ENCODE results near the gene COG7.
"Not testable (repeated sequence)": the region's sequence is repeated elsewhere in the genome, so short reads cannot be mapped to it uniquely, and the experiment has no call there.

Gene COG7

DNA sequence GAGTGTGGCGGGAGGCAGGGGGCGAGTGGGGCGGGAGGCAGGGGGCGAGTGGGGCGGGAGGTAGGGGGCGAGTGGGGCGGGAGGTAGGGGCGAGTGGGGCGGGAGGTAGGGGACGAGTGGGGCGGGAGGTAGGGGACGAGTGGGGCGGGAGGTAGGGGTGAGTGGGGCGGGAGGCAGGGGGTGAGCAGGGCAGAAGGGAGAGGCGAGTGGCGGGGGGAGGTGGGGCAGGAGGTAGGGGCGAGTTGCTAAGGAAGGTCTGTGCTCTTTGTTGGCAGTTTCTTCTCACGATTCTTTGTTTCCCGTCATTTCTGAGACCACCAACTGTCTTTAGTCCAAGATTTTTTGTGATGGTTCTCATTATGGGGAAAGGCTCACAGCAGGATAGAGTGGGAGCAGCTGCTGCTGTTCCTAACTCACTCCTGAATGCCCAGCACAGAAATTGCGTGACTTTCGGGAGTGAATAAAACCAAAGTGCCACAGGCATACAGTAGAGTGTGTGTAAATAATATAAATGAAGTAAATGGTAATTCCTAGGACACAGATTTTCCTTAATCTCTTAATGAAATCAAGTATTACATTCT, 44.7 kb downstream of the COG7 start:
- DNase-seq, result no peak

DNA sequence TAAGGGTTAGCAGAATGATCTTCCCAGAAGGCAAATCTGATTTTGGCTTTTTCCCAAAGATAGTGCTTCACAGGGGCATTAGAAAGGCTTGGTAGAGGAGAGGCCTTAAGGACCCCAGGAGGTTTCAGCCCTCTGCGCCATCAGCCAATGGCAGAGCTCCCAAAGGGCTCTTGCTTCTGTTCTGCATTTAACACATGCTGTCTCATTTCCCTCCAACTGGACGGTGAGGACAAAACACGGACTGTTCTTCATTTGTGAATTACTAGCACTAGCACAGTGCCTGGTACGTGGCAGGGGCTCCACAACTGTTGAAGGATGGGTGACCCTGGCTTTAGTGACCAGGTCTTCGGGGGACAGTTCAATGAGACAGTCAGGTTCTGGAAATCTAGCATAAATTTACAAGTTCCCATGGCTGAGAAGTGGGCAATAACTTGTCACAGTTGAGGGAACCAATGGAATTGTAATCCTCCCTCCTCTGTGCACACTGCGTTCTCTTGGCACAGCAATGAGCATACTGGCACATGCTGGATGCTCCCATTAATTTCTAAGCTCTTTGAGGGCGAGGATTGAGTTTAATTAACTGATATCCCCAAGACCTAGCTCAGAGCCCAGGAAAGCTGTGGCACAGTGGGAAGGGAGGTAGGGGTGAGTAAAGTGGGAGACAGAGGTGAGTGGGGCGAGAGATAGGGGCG, 45.4 kb downstream of the COG7 start:
- no peak for DNase-seq

DNA sequence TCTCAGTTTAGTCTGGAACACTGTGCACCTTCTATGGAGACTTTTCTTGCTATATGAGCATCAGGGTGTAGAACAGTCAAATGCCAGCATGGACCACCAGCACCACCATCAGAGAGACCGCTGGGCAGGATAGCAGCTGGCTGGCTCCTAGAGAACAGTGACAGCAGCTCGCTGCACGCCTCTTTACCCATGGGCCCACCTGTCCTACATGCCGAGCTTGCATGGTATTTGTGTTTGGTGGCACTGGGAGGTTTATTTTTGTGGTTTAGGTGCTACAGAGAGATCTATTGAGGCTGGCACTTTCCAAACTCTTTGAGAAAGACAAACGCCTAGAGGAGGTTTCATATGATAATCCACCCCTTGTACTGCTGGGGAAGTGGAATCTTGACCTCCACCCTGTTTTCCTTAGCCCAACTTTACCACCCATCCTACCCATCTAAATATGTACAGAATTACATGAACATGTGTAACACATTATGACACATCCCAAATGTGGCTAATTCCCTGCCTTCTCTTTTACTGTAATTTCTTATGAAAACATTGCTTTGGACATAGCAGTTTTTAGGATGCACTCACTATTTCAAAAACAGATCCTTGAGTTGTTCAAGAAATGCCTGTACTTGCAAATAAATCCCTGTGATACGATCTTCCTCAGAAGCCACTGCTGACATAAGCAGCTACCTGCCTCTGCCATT, 46.3 kb downstream of the COG7 start:
- no peak for DNase-seq

DNA sequence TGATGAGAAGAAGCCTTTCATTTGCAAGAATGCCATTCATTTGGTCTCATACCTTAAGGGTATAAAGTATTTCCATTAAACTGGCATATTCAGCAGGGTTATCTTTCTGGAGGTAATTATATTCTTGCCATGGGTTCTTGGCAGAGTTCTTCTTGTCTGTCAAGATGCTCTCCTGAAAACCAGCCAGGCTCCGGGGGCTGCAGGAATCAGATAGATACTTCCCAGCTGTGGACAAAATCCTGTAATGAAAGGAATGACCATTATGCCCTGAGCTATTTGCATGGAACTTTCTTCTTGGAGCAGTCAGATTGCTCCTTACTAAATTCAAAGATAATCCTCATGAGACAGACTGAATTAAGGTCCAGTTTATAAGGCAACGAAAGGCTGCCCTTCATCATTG, 47.0 kb downstream of the COG7 start:
- DNase-seq, result no peak

DNA sequence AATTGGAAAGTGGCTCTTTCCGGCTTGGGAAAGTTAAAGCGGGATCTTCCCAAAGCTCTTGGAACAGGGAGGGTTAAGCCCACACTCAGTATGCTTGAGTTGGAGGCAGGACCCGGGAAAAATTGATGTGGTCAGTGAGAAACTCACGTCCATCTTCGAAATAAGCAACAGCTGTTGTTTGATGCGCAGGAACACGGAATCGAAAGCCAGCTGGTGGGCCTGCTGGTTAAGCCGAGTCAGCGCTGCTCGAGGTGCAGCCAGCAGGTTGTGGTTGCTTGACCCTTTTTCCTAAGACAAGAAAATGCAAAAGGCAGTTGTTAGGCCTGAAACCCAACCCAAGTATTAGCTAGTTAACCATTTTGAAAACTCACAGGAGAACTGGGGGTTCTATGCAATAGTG, 49.4 kb downstream of the COG7 start:
- no peak for DNase-seq

DNA sequence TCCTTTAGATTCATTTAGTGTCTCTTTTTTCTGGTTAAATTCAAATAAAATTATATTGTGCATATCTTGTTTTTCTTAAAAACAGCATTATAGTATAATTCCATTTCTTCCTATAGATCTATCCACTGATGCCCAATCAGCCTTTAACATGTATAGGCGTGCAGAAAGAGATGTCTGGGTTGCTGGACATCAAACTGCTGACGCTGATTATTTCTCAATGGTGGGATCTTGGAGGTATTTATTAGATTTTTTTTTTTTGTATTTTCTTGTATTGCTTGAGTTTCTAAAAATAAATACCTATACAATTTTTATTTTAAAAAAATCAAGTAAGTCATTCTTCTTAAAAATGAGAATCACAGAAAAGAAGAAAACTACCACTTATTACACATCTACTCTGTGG, 50.9 kb downstream of the COG7 start:
- DNase-seq, result no peak

DNA sequence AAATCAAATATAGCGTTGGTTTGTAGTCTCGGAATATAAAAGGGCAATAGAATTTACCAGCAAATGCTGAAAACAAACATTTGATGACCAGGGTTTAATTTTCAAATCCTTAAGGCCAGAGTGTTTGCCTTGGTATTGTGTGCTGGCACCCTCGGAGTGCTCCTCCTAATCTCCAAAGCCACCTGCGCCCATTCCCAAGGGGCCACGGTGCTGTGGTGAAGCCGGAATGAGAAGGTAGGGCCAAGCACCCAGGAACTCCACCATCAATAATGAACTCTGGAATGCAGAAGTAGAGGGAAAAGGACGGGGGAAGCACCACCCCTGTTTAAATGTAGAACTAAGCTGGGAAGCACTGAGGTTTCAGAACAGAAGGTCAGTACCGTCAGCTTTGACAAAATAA, 51.9 kb downstream of the COG7 start:
- DNase-seq, result no peak

DNA sequence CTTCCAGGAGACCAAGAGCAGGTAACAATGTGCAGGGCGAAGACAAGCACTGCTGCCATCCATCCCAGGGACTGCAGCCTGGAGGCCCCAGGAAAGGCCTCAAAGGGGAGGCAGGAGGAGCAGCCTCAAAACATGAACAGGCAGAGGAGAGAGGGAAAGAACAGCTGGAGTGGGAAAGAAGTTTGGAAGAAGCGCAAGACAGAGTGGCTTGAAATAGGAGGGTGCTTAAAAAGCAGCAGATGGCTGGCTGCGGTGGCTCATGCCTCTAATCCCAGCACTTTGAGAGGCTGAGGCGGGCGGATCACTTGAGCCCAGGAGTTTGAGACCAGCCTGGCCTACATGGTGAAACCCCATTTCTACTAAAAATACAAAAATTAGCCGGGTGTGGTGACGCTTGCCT, 52.5 kb downstream of the COG7 start:
- DNase-seq, result not testable (repeated sequence)

DNA sequence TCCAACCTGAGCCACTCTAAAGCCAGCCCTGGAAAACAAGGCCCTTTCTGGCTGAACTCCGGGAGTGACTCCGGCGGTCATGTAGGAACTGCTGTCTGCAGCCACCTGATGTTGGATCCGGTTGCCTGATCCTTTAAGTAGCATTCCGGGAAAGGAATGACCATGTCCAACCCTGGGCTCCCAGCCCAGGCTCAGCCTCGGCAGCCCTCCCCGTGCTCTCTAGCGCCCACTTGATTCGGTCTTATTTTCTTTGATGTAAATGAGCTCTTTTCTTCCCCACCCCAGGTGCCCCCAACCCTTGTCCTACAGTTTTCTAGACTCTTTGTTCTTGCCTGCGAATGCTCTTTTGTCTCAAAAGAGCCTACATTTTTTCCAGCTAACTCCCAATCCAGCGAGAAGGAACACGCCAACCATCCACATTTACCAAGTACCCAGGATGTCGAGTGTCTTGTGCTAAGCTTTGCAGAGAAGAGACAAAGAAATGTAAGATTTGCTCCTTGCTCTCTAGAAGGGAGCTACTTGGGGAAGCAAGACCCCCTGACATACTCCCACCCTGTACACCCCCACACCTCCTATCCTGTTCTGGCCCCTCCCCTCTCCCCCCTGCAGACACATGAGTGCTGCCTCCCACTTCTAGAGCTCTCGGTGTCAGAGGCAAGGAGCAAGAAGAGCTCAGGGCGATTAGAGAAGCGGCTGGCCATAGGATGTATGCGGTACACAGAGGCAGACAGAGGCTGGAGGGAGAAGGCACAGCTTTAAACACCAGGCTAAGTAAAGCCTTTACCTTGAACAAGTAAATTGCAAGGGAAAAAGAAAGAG, 53.8 kb downstream of the COG7 start:
- no peak for DNase-seq

DNA sequence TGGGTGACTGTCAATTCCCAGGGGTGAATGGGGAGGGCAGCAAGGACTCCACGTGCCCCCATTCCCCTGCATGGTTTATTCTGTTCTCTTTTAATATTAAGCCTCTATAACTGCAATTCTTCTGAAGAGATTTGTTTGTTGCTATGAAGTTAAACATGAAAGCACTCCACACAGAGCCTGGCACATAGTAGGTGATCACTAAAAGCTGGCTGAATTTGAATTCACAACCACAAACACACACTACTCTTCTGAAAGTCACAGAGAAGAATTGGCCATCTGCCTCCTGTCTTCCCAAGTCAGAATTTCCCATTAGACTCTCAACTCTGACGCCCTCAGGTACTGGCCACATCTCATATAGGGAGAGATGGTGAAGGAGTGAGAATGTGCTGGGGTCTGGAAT, 55.5 kb downstream of the COG7 start:
- no peak for DNase-seq

DNA sequence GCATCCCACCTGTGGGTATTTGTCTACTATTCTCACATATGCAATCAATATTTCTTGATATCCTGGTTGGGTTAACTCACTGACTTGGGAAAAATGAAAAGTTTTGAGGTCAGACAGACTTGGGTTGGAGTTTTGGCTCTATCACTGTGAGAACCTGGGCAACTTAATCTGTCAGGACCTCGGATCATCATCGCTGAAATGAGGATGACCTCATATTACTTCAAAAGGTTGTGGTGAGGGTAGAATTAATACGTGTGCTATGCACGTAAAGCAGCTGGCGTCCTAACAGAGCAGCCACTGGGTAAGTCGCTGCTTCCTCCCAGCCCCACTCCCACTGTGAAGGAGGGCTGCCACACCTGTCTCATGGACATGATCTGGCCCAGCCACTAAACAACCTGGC, 57.3 kb downstream of the COG7 start:
- no peak for DNase-seq

DNA sequence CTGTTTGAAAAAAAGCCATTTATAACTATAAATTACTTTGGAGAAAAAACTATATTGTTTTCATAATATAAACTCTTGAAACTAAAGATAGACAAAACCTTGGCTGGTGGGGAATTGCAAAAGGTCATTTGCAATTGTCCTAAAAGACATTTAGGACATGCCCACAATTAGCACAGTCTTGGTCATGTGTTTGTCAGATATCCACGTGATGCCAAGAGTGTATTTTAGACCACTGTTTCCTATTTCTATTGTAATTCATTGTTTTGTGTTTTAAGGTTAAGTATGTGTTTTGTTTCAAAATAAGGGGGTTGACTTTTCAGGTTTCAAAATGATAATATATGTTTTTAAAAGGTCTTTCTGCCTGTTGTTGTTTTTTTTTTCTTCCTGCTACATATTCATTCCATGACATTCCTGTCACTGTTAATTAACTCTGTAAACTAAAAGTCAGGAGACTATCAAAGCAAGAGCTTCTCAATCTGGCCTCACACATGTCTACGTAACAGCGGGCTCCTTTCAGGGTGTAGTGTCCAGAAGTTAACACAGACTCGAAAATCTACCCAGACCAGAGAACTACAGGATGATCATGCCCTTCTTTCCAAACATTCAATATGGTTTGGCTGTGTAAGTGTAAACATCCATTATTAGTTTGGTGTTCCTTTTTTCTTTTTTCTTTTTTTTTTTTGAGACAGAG, 58.7 kb downstream of the COG7 start:
- no peak for DNase-seq

DNA sequence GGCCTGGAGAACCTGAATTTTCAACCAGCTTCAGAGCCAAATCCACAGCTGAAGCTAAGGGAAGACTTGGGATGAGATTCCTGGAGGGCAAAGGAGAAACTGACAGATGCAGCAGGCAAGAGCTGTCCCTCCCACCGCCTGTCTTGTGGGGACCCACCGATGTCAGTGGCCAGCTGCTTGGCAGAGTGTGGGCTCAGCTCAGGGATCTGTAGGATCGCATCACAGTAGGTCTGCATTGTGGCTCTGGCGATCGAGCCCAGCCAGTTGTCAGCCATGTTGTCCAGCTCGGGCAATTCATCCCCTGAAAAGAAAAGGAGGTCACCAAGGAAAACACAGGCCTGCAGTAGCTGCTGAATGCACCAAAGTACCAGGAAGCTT, 60.8 kb downstream of the COG7 start:
- DNase-seq, result no peak

DNA sequence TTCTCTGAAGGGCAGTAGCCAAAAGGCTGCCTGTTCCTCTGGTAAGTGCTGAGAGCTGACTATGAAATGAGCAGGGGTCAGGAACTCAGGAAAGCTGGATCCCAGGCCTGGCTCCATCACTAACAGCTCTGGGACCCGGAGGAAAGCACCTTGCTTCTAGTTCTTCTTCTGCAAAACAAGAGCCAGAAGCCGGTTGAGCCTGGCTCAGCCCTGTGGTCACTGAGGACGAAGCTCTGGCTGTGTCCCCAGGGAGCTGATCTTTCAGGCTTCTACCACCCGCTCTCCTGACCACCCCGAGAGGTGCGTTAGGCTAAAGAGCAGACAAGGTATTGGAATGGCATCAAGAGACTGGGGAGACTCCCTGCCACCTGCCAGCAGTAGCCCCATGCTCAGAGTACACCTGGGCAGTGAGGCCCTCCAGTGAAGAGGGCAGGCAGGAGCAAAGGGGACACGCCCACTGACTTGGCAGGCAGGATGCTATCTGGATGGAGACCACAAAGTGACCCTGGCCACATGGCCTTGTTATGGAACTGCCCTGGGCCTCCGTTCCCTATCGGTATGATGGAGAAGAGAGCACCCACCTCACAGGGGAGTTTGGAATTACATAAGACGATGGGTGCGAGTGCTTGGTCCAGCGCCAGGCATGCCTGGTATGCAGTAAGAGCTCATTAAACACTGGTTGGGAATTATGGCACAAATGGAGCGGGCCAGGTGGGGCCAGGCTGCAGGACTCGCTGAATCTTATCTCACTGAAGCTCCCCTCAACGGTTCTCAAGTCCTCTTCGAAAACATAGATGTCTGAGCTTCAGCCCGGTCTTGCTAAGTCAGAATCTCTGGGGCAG, 61.4 kb downstream of the COG7 start:
- no peak for DNase-seq

DNA sequence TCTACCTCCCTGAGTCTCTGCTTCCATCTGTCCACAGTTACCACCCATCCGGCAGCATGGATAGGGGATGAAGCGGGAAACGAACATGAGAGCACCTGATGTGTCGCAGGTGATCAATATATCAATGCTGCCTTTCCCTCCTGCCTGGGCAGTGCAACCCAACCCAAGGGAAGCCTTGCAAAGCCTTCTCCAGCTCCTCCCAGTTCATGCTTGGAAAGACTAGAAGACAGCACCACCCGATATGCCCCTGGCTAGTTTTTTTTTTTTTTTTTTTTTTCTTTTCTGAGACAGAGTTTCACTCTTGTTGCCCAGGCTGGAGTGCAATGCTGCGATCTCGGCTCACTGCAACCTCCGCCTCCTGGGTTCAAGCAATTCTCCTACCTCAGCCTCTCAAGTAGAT, 63.1 kb downstream of the COG7 start:
- not testable (repeated sequence) for DNase-seq

DNA sequence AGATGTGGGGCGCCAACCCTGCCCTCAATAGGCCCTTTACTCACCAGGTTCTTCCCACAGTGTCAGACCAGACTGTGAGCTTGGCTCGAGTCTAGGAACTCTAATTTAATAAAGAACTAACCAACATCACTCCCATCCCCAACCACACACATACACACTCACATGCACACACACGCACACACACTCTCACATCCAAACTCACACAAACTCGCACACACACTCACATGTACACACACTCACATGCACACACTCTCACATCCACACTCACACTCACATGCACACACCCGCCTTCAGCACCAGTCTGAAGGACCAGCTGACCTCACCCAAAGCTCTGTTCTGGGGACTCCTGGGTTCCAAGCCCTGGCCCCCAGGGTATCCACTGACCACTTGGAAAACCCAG, 63.8 kb downstream of the COG7 start:
- no peak for DNase-seq

DNA sequence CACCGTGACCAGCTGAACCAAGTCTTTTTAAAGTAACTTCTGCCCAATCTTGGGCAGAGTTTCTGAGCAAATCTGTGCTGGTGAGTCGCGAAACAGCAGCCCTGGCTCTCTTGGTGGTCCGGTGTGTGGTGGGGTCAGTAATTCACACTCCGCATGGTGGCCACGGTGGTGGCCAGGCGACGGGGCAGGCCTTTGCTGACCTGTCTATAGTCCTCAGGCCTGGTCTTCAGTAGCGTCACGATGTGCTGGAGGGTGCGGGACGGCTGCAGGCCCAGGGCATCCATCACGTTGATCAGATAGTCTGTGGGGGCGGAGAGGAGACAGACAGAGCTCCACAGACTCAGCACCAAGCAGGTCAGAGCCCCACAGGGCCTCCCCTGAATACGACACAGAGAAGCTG, 64.2 kb downstream of the COG7 start:
- DNase-seq, result no peak

DNA sequence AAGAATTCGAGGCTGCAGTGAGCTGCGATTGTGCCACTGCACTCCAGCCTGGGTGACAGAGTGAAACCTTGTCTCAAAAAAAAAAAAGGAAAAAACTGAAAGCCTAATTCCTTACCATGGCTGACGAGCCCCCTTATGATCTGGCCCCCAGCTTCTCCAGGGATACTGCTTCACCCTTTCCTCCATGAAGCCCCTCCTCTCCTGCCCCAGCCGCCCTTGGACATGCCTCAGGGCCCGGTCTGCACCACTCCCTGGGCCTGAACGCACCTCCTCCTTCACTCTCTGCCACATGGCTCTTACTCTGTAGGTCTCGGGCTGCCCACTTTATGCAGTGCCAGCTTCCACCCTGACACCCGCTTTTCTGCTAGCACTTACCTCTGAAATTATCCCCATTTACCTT, 65.3 kb downstream of the COG7 start:
- no peak for DNase-seq

DNA sequence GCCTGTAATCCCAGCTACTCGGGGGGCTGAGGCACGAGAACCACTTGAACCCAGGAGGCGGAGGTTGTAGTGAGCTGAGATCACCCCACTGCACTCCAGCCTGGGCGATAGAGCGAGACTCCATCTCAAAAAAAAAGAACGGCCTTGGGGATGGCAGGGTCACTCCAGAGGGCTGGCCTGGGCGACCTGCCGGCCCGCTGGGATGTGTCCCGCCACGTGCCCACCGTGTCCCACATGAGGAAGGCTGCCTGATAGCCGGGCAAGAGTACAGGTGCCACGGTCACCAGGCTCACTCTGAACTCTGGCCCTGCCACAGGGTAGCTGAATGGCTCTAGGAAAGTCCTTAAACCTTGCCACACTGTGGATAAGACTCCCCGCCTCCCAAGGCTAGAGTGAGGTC, 67.5 kb downstream of the COG7 start:
- DNase-seq, result no peak

DNA sequence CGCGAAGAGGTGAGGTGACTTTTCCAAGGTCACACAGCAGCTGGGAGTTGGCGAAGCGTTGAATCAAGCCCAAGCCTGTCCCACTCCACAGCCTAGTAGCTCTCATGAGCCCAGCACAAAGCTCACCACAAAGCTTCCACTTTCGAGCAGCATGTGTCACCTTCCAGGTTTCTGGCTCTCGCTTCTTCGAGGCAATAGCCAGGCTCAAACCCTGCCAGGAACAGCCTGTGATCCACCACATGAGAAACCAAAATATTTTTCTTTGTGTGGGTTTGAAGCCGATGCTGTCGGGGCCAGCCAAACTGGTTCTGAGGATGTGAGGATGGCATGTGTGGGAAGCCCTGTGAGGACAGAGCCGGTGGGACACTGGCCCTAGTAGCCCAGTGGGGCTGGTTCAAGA, 68.1 kb downstream of the COG7 start:
- DNase-seq, result no peak

DNA sequence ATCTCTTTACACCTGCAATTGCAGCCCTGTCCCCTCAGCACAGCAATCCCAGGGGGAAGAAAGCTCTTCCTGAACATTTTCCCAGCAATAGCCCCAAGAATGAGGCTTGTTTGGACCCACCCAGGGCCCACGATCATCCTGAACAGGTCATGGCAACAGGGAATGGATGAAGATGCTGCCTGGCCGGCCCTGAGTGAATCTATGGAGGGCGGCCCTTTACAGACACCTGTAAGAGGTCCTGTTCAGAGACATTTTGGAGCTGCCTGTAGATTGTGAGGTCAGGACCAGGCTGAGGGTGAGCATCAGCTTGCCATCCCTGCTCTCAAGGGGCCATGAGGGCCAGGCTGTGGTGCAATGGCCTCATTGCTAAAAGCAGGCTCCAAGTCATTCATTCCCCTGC, 69.1 kb downstream of the COG7 start:
- no peak for DNase-seq

DNA sequence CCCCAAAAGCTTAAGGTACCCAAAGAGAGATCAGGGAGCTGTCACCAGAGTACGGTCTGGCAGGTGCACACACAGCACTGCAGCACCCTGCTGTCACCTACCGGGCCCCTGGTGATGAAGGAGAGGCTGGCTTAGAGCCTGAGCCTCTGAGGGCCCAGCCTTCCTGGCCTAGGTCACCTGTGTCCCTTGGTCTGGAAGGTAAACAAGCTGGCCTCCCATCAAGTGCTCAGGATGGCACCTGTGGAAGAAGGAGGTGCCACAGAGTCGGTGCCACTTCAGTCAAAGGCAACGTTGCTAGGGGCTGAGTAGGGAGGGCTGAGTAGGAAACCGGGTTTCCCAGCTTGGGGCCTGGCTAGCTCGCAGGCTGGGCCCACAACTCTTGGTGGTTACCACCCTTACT, 70.7 kb downstream of the COG7 start:
- DNase-seq, result no peak

Measured in activated CD4-positive, alpha-beta T cell treated with anti-CD3 and anti-CD28 coated beads, Interleukin-10, Interleukin-2, amounts not matched to agents 100 ng/mL and 50 ng/mL, durations not matched to agents 16 hours and 8 hours (primary cell).